GM12878 (cell line): Measurements from ENCODE around the gene ZNF267. TPM values are rescaled to one million over a fixed set of nuclear protein-coding genes. Genes with fewer than 3 reads are reported as not detected.
"Not testable (repeated sequence)": the region's sequence is repeated elsewhere in the genome, so short reads cannot be mapped to it uniquely, and the experiment has no call there.

ENCODE experiments used
- ATAC-seq: fragments of 200-7000 bp; cut with Tn5 transposase; 3 replicates; pipeline ENCODE4 v1.9.1; 2020; ENCODE audit warnings: mild to moderate bottlenecking, moderate library complexity
- BruUV-seq: library from RNA; stranded (reverse); fragments of 400-500 nt; replicated peaks from 2 replicates; lab custom pipeline; 2021; lab: Mats Ljungman, UMichigan
- CTCF ChIA-PET: fragments of 300-600 bp; sonication (Branson Sonifier 250); formaldehyde crosslinking; extraction: SDS; loops from one replicate; lab custom pipeline; 2021; ENCODE audit warnings: inconsistent platforms; lab: Yijun Ruan, JAX
- POLR2A ChIA-PET: fragments of 350-600 bp; formaldehyde crosslinking; extraction: SDS; loops from one replicate; lab custom pipeline; 2021; ENCODE audit warnings: inconsistent platforms; lab: Charles Lee
- RAD21 ChIA-PET: fragments of 300-600 bp; sonication (Branson Sonifier 250); formaldehyde crosslinking; loops from one replicate; lab custom pipeline; 2023; ENCODE audit warnings: antibody characterized with exemption; ENCODE audit not compliant: unreplicated experiment; lab: Charles Lee
- SMC1A ChIA-PET: fragments of 300-600 bp; sonication (Branson Sonifier 250); formaldehyde crosslinking; loops from one replicate; lab custom pipeline; 2023; ENCODE audit not compliant: unreplicated experiment, uncharacterized antibody; lab: Charles Lee
- DNase-seq: peaks from one replicate; pipeline ENCODE4 v3.0.0-alpha.2; 2011; ENCODE audit warnings: low read depth, low spot score
- FAIRE-seq: peaks from 3 replicates; lab custom pipeline; 2011; peaks lifted over from hg19 to GRCh38; lab: Jason Lieb, UNC
- H2AFZ ChIP-seq: 2 replicates; pipeline ENCODE4 v1.6.0; 2011; ENCODE audit warnings: low read depth, low read length, control low read depth; ENCODE audit not compliant: control insufficient read depth
- H3K27ac ChIP-seq: 2 replicates; pipeline ENCODE4 v1.5.1; 2011; ENCODE audit warnings: control low read depth; ENCODE audit not compliant: control insufficient read depth, insufficient read depth
- H3K27me3 ChIP-seq, 2 experiments: replicated peaks in 1 of 2; 2 replicates each; pipeline versions ENCODE4 v1.6.0 to v1.6.1; 2011; ENCODE audit warnings: low read length in 1 of 2; ENCODE audit not compliant: control insufficient read depth in 2 of 2, insufficient read depth in 2 of 2
- H3K36me3 ChIP-seq, 2 experiments: 2 replicates each; pipeline ENCODE4 v1.5.1; 2011; ENCODE audit warnings: low read length in 1 of 2; ENCODE audit not compliant: control insufficient read depth in 2 of 2, insufficient read depth in 2 of 2
- H3K4me1 ChIP-seq: 2 replicates; pipeline ENCODE4 v1.6.1; 2011; ENCODE audit warnings: mild to moderate bottlenecking, low read length, moderate library complexity, mixed read lengths; ENCODE audit not compliant: control insufficient read depth, insufficient read depth
- H3K4me2 ChIP-seq: 2 replicates; pipeline ENCODE4 v1.6.0; 2011; ENCODE audit warnings: control low read depth; ENCODE audit not compliant: control insufficient read depth, insufficient read depth
- H3K4me3 ChIP-seq: fragments of 200-600 bp; sonication (generic); 2 replicates; pipeline ENCODE4 v1.5.1; 2016
- H3K79me2 ChIP-seq: 2 replicates; pipeline ENCODE4 v1.6.0; 2011; ENCODE audit warnings: low read length; ENCODE audit not compliant: control insufficient read depth, insufficient read depth
- H3K9ac ChIP-seq: 2 replicates; pipeline ENCODE4 v1.8.0; 2011; ENCODE audit warnings: low read length, control low read depth, mixed read lengths; ENCODE audit not compliant: control insufficient read depth, insufficient read depth
- H3K9me3 ChIP-seq: replicated peaks from 3 replicates; pipeline ENCODE4 v1.5.1; 2011; ENCODE audit warnings: mild to moderate bottlenecking, low read length; ENCODE audit not compliant: control insufficient read depth, insufficient read depth
- H4K20me1 ChIP-seq: 2 replicates; pipeline ENCODE4 v1.6.0; 2011; ENCODE audit not compliant: control insufficient read depth, insufficient read depth
- DPF2 ChIP-seq: fragments of 450-650 bp; IDR thresholded peaks from 2 replicates; pipeline ENCODE4 v1.6.1; 2017; ENCODE audit warnings: mild to moderate bottlenecking
- GABPA ChIP-seq: IDR thresholded peaks from 2 replicates; pipeline ENCODE4 v1.6.1; 2014; ENCODE audit warnings: antibody characterized with exemption, low read depth, mild to moderate bottlenecking, inconsistent platforms
- MEF2B ChIP-seq: fragments of 450-650 bp; IDR thresholded peaks from 2 replicates; pipeline ENCODE4 v1.6.1; 2018; ENCODE audit warnings: mild to moderate bottlenecking, moderate library complexity; ENCODE audit not compliant: partially characterized antibody, poor library complexity, severe bottlenecking
- NFIC ChIP-seq: IDR thresholded peaks from 2 replicates; pipeline ENCODE4 v1.6.1; 2012; ENCODE audit warnings: low read depth, mild to moderate bottlenecking, inconsistent platforms, low read length, moderate library complexity
- POLR2A ChIP-seq: IDR thresholded peaks from 2 replicates; pipeline ENCODE4 v1.6.1; 2011; ENCODE audit warnings: low read depth, mild to moderate bottlenecking, low read length
- SUZ12 ChIP-seq: fragments of 200-600 bp; sonication (generic); IDR thresholded peaks from one replicate; pipeline ENCODE4 v1.6.1; 2018; ENCODE audit warnings: antibody characterized with exemption, mild to moderate bottlenecking; ENCODE audit not compliant: unreplicated experiment
- WGBS: methylation state at CpG from one replicate; pipeline ENCODE4 v1.1.6; 2016; ENCODE audit warnings: low lambda C conversion rate; ENCODE audit not compliant: insufficient replicate concordance, insufficient coverage; ENCODE audit errors: missing lambda C conversion rate; 5-methylcytosine and 5-hydroxymethylcytosine counted together
- in situ Hi-C: fragments of 300-500 bp; cut with MboI; formaldehyde crosslinking; loops from 9 replicates; pipeline ENCODE4 v1.14.3; 2018; ENCODE audit warnings: mixed read lengths
- intact Hi-C: fragments of 100-400 bp; cut with micrococcal nuclease; formaldehyde crosslinking; loops from one replicate; pipeline ENCODE4 v1.14.2; 2022; ENCODE audit not compliant: unreplicated experiment
- polyA plus RNA-seq, 11 experiments: library from polyadenylated mRNA; depleted of rRNA in 4 of 11; unstranded in 6 of 11; stranded (reverse) in 5 of 11; fragments of >200 nt; fragmentation: Nextera tagmentation in 4 of 11; fragmentation: Illumina TruSeq in 1 of 11; extraction: Ambion mirVana in 4 of 11; extraction: Trizol in 1 of 11; gene quantifications; 1 replicate in 1 of 11; 2 replicates in 10 of 11; pipeline versions ENCODE4 v1.2.1 to v1.2.3, GENCODE V29; 2011 to 2016; ENCODE audit warnings: inconsistent platforms in 2 of 11, missing spikeins in 2 of 11, low read depth in 1 of 11
- total RNA-seq, 4 experiments: library from RNA; depleted of rRNA in 3 of 4; stranded (reverse); fragments of >200 nt in 3 of 4; fragmentation: Illumina TruSeq in 1 of 4; extraction: Trizol in 1 of 4; gene quantifications; 2 replicates each; pipeline versions ENCODE4 v1.2.1 to v1.2.3, GENCODE V29; 2013 to 2021
- TF ChIP-seq, protein P1 (sequence below): IDR thresholded peaks from 2 replicates; pipeline ENCODE4 v1.6.1; 2012; ENCODE audit warnings: improper control_type of control experiment, low read depth, low read length; ENCODE audit not compliant: insufficient replicate concordance
- TF ChIP-seq, protein P2 (sequence below): fragments of 450-650 bp; conservative IDR thresholded peaks from 2 replicates; pipeline ENCODE4 v1.6.1; 2017; ENCODE audit warnings: mild to moderate bottlenecking, moderate library complexity

The ZNF267 gene
- total and polyA plus RNA-seq, 10 of the 15 experiments (the other 5 are each of a cell fraction or from before 2014, with no cell fraction given), result 16.3 to 54.6 (median 29.6) TPM

DNA sequence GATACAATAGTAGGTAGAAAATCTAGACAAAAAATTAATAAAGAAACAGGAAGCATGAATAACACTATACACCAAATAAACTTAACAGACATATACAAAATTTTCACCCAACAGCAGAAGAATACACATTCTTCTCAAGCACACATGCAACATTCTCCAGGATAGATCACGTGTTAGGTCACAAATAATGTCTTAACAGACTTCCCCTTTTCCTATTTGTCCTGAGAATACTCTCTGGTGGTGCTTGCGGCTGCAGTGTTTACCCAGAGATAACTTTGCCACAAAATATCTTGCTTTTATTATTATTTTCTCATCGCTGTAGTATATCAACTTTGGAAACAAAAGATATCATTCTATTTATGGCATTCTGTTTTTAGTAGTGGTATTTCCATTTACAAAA is 40.6 kb upstream of the ZNF267 start (continued):
- TF ChIP-seq, protein P1, sequence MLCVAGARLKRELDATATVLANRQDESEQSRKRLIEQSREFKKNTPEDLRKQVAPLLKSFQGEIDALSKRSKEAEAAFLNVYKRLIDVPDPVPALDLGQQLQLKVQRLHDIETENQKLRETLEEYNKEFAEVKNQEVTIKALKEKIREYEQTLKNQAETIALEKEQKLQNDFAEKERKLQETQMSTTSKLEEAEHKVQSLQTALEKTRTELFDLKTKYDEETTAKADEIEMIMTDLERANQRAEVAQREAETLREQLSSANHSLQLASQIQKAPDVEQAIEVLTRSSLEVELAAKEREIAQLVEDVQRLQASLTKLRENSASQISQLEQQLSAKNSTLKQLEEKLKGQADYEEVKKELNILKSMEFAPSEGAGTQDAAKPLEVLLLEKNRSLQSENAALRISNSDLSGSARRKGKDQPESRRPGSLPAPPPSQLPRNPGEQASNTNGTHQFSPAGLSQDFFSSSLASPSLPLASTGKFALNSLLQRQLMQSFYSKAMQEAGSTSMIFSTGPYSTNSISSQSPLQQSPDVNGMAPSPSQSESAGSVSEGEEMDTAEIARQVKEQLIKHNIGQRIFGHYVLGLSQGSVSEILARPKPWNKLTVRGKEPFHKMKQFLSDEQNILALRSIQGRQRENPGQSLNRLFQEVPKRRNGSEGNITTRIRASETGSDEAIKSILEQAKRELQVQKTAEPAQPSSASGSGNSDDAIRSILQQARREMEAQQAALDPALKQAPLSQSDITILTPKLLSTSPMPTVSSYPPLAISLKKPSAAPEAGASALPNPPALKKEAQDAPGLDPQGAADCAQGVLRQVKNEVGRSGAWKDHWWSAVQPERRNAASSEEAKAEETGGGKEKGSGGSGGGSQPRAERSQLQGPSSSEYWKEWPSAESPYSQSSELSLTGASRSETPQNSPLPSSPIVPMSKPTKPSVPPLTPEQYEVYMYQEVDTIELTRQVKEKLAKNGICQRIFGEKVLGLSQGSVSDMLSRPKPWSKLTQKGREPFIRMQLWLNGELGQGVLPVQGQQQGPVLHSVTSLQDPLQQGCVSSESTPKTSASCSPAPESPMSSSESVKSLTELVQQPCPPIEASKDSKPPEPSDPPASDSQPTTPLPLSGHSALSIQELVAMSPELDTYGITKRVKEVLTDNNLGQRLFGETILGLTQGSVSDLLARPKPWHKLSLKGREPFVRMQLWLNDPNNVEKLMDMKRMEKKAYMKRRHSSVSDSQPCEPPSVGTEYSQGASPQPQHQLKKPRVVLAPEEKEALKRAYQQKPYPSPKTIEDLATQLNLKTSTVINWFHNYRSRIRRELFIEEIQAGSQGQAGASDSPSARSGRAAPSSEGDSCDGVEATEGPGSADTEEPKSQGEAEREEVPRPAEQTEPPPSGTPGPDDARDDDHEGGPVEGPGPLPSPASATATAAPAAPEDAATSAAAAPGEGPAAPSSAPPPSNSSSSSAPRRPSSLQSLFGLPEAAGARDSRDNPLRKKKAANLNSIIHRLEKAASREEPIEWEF, result no peak
- TF ChIP-seq POLR2A, result no peak
- TF ChIP-seq MEF2B, result no peak
- TF ChIP-seq DPF2, result no peak
- TF ChIP-seq, protein P2, sequence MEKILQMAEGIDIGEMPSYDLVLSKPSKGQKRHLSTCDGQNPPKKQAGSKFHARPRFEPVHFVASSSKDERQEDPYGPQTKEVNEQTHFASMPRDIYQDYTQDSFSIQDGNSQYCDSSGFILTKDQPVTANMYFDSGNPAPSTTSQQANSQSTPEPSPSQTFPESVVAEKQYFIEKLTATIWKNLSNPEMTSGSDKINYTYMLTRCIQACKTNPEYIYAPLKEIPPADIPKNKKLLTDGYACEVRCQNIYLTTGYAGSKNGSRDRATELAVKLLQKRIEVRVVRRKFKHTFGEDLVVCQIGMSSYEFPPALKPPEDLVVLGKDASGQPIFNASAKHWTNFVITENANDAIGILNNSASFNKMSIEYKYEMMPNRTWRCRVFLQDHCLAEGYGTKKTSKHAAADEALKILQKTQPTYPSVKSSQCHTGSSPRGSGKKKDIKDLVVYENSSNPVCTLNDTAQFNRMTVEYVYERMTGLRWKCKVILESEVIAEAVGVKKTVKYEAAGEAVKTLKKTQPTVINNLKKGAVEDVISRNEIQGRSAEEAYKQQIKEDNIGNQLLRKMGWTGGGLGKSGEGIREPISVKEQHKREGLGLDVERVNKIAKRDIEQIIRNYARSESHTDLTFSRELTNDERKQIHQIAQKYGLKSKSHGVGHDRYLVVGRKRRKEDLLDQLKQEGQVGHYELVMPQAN, result no peak
- no peak for TF ChIP-seq SUZ12
- TF ChIP-seq NFIC, result no peak
- TF ChIP-seq GABPA, result no peak

DNA sequence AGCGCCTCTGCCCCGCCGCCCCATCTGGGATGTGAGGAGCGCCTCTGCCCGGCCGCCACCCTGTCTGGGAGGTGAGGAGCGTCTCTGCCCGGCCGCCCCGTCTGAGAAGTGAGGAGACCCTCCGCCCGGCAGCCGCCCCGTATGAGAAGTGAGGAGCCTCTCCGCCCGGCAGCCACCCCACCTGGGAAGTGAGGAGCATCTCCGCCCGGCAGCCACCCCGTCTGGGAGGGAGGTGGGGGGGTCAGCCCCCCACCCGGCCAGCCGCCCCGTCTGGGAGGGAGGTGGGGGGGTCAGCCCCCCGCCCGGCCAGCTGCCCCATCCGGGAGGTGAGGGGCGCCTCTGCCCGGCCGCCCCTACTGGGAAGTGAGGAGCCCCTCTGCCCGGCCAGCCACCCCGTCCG is 37.2 kb upstream of the ZNF267 start:
- H3K4me1 ChIP-seq, FAIRE-seq, H3K27me3 ChIP-seq, H3K79me2 ChIP-seq, H2AFZ ChIP-seq, intact Hi-C loops, H3K4me2 ChIP-seq, CTCF ChIA-PET, H3K36me3 ChIP-seq, ATAC-seq, SMC1A ChIA-PET, BruUV-seq, H3K27ac ChIP-seq, H3K4me3 ChIP-seq, POLR2A ChIA-PET, DNase-seq, RAD21 ChIA-PET, H3K9ac ChIP-seq, H3K9me3 ChIP-seq, H4K20me1 ChIP-seq: not testable (repeated sequence)
- in situ Hi-C loops, result loop anchor here (10.0 kb wide), 1 partner anchor 48 kb away; no protein-coding TSS in a partner anchor
- 84% methylated on average over 12 of the region's 31 CpGs for WGBS
